ENCODE data around the gene GNAZ.

GNAZ gene

DNA sequence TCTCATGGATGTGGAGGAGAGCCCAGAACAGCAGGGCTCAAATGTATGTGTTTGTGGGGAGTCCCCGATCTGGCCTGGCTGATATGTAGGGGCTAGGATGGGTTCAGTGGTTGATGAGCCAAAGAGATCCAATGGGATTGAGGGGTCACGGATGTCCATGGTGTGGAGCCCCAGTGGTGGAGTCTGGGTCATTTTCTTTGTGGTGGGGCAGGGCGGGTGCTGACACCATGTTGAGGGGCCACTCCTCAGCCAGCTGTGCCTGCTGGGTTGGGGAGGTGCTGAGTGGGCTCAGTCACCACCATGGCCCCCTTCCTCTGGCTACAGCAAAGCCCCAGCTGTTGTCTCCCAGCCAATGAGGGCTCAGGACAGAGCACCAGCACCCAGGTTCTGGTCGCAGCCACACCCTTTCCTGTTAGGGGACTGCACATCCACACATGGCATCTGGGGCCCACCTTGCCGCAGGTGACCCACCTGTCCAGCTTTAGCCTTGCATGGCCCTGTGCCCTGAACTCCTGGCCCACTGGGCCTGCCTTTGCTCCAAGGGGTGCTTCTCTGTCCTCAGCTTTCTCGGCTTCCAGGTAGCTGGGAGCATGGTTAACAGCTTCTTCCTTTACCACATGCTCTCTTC is 3.2 kb upstream of the GNAZ start:
- no peak overlapping the region for H3K27ac ChIP-seq (replicated peaks)
- H3K4me3 ChIP-seq (replicated peaks; ENCODE audit: insufficient read depth, low read length): no peak overlapping the region
- no peak for DNase-seq (ENCODE audit: low read depth in 1 of 2, low spot score in 1 of 2)
- peaks cover 31% of the 10 kb centered on the region for H3K27me3 ChIP-seq (ENCODE audit: insufficient read depth, poor library complexity, severe bottlenecking)
- TF ChIP-seq SPI1 (IDR thresholded peaks at IDR 0.05; ENCODE audit: borderline replicate concordance, low read depth) (no peak), POLR2AphosphoS5 (IDR thresholded peaks at IDR 0.05; ENCODE audit: low read depth) (no peak), GABPA (IDR thresholded peaks at IDR 0.05; ENCODE audit: low read depth) (no peak)

DNA sequence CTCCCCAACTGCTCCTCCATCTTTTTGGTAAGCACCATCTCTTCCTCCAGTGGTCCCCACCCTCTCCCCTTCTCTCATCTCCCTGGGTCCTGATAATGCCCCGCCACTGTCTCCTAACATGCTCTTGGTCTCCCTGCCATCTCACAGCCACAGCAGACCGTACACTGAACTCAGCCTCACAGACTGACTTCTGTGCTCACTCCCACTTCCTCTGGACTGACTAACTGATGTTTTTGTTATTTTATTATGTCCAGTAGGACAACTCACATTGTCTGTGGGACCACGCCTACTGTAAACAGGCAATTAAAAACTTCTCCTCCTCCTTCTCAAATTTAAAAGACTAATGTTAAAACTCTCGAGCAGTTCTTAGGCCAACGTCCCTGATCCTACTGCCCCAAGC is 2.6 kb upstream of the GNAZ start:
- Histone ChIP-seq H3K27me3 (ENCODE audit: insufficient read depth, poor library complexity, severe bottlenecking) (peaks cover 35% of the 10 kb centered on the region), H3K4me3 (replicated peaks; ENCODE audit: insufficient read depth, low read length) (no peak overlapping the region), H3K27ac (replicated peaks) (no peak overlapping the region)
- TF ChIP-seq GABPA (IDR thresholded peaks at IDR 0.05; ENCODE audit: low read depth): no peak
- no peak for TF ChIP-seq POLR2AphosphoS5 (IDR thresholded peaks at IDR 0.05; ENCODE audit: low read depth)
- TF ChIP-seq, protein P1, sequence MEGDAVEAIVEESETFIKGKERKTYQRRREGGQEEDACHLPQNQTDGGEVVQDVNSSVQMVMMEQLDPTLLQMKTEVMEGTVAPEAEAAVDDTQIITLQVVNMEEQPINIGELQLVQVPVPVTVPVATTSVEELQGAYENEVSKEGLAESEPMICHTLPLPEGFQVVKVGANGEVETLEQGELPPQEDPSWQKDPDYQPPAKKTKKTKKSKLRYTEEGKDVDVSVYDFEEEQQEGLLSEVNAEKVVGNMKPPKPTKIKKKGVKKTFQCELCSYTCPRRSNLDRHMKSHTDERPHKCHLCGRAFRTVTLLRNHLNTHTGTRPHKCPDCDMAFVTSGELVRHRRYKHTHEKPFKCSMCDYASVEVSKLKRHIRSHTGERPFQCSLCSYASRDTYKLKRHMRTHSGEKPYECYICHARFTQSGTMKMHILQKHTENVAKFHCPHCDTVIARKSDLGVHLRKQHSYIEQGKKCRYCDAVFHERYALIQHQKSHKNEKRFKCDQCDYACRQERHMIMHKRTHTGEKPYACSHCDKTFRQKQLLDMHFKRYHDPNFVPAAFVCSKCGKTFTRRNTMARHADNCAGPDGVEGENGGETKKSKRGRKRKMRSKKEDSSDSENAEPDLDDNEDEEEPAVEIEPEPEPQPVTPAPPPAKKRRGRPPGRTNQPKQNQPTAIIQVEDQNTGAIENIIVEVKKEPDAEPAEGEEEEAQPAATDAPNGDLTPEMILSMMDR (IDR thresholded peaks at IDR 0.05; ENCODE audit: insufficient read depth, low read length): no peak
- no peak for TF ChIP-seq SPI1 (IDR thresholded peaks at IDR 0.05; ENCODE audit: borderline replicate concordance, low read depth)
- TF ChIP-seq, protein P2, sequence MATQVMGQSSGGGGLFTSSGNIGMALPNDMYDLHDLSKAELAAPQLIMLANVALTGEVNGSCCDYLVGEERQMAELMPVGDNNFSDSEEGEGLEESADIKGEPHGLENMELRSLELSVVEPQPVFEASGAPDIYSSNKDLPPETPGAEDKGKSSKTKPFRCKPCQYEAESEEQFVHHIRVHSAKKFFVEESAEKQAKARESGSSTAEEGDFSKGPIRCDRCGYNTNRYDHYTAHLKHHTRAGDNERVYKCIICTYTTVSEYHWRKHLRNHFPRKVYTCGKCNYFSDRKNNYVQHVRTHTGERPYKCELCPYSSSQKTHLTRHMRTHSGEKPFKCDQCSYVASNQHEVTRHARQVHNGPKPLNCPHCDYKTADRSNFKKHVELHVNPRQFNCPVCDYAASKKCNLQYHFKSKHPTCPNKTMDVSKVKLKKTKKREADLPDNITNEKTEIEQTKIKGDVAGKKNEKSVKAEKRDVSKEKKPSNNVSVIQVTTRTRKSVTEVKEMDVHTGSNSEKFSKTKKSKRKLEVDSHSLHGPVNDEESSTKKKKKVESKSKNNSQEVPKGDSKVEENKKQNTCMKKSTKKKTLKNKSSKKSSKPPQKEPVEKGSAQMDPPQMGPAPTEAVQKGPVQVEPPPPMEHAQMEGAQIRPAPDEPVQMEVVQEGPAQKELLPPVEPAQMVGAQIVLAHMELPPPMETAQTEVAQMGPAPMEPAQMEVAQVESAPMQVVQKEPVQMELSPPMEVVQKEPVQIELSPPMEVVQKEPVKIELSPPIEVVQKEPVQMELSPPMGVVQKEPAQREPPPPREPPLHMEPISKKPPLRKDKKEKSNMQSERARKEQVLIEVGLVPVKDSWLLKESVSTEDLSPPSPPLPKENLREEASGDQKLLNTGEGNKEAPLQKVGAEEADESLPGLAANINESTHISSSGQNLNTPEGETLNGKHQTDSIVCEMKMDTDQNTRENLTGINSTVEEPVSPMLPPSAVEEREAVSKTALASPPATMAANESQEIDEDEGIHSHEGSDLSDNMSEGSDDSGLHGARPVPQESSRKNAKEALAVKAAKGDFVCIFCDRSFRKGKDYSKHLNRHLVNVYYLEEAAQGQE (IDR thresholded peaks at IDR 0.05; ENCODE audit: insufficient replicate concordance, low read depth): no peak
- no peak for DNase-seq (ENCODE audit: low read depth in 1 of 2, low spot score in 1 of 2)

DNA sequence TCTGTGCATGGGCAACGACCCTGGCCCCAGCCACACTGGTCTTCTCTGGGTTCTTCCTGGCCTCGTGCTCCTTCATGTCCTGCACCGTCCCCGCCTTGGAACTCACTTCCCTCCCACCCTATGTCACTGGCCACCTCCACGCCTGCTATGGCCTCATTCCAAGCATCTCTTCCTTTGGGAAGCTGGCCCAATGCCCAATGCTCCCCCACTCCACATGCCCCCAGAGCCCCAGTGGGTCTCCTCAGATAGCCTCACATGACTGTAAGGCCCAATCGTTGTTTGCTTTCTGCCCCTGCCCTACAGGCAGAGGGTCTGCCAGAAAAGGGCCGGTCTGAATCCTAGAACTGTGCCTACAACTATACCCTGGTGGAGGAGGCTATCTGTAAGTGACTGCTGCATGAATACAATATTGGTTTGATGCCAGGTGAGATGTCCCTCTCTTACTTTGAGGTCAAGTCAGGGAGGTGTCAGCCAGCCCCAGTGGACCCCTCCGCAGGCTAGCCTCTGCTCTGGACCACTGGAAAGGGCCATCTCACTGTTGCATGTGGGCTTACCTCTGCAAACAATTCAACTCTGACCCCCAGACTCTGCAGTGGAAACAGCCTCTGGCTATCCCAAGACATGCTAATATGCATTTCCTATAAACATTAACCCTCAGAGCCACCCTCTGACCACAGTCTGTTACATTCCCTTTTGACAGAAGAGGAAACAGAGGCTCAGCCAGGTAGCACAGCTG is 2.1 kb upstream of the GNAZ start:
- TF ChIP-seq, protein P2 (IDR thresholded peaks at IDR 0.05; ENCODE audit: insufficient replicate concordance, low read depth): no peak
- TF ChIP-seq GABPA (IDR thresholded peaks at IDR 0.05; ENCODE audit: low read depth) (no peak), POLR2AphosphoS5 (IDR thresholded peaks at IDR 0.05; ENCODE audit: low read depth) (no peak), SPI1 (IDR thresholded peaks at IDR 0.05; ENCODE audit: borderline replicate concordance, low read depth) (no peak)
- TF ChIP-seq, protein P1 (IDR thresholded peaks at IDR 0.05; ENCODE audit: insufficient read depth, low read length): no peak
- Histone ChIP-seq H3K4me3 (replicated peaks; ENCODE audit: insufficient read depth, low read length) (no peak overlapping the region), H3K27ac (replicated peaks) (no peak overlapping the region), H3K27me3 (ENCODE audit: insufficient read depth, poor library complexity, severe bottlenecking) (peaks cover 35% of the 10 kb centered on the region)
- DNase-seq (ENCODE audit: low read depth in 1 of 2, low spot score in 1 of 2): no peak

DNA sequence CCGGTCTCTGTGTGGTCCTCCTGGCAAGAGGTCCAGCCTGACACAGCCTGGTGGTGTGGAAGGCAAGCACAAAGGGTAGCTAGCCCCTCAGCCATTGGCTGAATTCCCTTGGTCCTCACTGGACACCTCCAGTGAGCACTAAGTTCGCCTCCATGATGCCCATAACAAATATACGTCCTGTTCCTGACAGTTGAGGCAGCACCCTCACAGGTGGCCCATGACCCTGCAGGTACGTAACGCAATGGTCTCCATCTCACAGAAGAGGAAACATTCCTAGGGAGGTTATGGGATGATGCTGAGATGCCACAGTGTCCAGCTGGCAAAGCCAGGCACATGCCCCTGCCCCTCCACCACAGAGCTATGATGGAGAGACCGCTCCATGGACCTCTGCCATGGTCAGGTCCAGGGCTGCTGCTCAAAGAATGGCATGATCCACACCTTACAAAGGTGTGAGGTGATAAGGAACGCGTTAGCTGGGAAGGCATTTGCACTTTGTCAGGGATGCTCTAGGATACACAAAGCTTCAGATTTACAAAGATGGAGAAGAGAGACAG is 1.4 kb upstream of the GNAZ start:
- no peak overlapping the region for H3K27ac ChIP-seq (replicated peaks)
- H3K27me3 ChIP-seq (ENCODE audit: insufficient read depth, poor library complexity, severe bottlenecking): peaks cover 35% of the 10 kb centered on the region
- TF ChIP-seq, protein P2 (IDR thresholded peaks at IDR 0.05; ENCODE audit: insufficient replicate concordance, low read depth): no peak
- TF ChIP-seq SPI1 (IDR thresholded peaks at IDR 0.05; ENCODE audit: borderline replicate concordance, low read depth): no peak
- TF ChIP-seq POLR2AphosphoS5 (IDR thresholded peaks at IDR 0.05; ENCODE audit: low read depth): no peak
- TF ChIP-seq GABPA (IDR thresholded peaks at IDR 0.05; ENCODE audit: low read depth): no peak
- TF ChIP-seq, protein P1 (IDR thresholded peaks at IDR 0.05; ENCODE audit: insufficient read depth, low read length): no peak
- DNase-seq (ENCODE audit: low read depth in 1 of 2, low spot score in 1 of 2): no peak
- H3K4me3 ChIP-seq (replicated peaks; ENCODE audit: insufficient read depth, low read length): no peak overlapping the region

Measured in HL-60 (cell line).